AG10803 (cell line): ENCODE data around the gene MED16.

Experiments used
- DNase-seq: peaks from one replicate; pipeline ENCODE4 v3.0.0; 2010; ENCODE audit warnings: low read depth
- H3K4me3 ChIP-seq: 2 replicates; pipeline ENCODE4 v1.5.1; 2011; ENCODE audit warnings: mild to moderate bottlenecking, low read length, control low read depth
- CTCF ChIP-seq: conservative IDR thresholded peaks from 2 replicates; pipeline ENCODE4 v1.5.1; 2011; ENCODE audit warnings: mild to moderate bottlenecking, low read length, control low read depth, inconsistent platforms

Gene MED16

GRCh38 chr19:890831-891230, 2.2 kb downstream of the MED16 start:
- H3K4me3 ChIP-seq, result no peak overlapping the region
- no peak for TF ChIP-seq CTCF
- DNase-seq, result no peak

DNA sequence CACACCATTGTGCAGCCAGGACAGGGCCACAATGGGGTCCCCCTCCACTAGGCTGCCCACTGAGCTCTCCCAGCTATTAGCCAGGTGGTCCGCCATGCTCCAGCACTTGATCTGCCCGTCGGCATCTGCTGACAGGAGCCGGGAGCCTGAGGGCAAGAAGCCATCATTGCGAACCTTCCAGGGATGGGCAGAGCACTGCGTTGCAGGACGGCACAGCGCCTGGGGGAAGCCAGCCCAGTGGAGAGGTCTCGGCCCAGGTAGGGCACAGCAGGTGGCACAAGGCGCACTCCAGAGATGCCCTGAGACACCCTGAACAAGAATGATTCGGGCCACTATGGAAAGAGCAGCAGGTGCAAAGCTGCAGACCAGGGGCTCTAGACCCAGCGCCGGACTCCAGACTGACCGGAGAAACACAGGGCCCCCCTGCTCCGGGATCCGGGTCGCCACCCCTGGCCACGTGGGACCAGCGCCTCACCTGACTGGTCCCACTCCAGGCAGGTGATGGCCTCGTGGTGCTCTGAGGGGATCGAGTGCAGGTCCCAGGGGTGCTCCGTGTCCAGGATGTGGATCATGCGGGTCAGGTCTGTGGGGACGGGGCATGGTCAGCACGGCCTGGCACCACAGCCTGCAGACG, 3.2 kb downstream of the MED16 start:
- no peak overlapping the region for H3K4me3 ChIP-seq
- no peak for TF ChIP-seq CTCF
- no peak for DNase-seq

DNA sequence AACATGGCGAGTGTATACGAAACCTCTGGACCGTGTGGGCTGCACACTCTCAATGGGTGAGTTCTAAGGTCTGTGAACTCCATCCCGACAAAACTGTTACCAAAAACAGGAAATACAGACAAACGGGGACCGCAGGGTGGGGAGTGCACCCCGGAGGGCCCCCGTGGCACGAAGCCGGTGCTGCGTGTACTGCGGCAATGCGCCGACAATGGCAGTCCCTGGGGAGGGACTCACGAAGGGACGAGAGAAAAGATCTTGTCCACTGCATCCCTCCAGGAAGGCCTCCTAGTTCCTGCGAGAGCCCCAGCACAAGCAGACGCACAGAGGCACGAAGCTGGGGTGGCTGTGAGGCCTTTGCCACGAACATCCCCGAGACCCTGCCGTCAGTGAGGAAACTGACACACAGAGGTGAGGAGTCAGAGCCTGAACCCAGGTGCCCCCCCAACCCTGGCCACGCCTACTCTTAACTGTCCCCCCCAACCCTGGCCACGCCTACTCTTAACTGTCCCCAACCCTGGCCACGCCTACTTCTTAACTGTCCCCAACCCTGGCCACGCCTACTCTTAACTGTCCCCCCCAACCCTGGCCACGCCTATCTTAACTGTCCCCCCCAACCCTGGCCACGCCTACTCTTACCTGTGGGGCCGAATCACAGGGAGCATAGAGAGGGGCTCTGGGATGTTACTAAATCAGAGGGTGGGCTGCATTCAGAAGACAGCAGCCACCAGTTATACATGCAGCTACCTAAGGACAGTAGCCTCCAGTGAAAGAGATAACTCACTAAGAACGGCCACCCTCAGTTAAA, 4.2 kb downstream of the MED16 start:
- no peak for DNase-seq
- H3K4me3 ChIP-seq, result no peak overlapping the region
- no peak for TF ChIP-seq CTCF

DNA sequence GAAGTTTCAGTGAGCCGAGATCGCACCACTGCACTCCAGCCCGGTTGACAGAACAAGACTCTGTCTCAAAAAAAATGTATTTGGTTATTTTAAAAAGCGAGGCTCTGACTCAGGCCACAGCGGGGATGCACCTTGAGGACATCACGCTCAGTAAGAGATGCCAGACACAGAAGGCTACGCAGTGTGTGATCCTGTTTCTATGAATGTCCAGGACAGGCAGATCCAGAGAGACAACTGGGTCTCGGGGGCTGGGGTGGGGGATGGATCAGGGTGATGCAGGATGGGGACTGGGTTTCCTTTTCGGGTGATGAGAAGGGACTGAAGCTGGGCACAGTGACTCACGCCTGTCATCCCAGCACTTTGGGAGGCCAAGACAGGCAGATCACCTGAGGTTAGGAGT, 5.4 kb downstream of the MED16 start:
- DNase-seq, result no peak
- no peak for TF ChIP-seq CTCF

DNA sequence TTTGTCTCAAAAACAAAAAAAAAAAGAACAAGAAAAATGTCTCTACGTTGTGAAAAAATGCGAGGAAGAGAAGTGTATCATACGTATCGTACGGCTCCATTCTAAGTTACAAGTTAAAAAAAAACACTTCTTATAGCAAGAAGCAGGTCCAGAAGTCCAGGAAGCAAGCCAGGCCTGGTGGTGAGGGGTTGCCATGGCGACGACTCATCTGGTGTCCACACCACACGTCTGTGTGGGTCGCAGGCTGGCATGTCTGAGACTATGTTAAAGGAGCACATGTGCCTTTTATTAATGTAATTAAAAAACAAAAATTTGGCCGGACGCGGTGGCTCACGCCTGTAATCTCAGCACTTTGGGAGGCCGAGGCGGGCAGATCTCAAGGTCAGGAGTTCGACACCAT, 5.9 kb downstream of the MED16 start:
- peak; percentile 86 for DNase-seq
- TF ChIP-seq CTCF, result no peak
- H3K4me3 ChIP-seq, result no peak overlapping the region

More for the DNA sequence above, 5.4 kb downstream of the MED16 start:
- no peak overlapping the region for H3K4me3 ChIP-seq

- no peak for TF ChIP-seq CTCF
- no peak for DNase-seq
- no peak overlapping the region for H3K4me3 ChIP-seq
These were observed 7.3 kb downstream of the MED16 start for GRCh38 chr19:885536-886224.
